GM12873 (cell line): Measurements from ENCODE around the gene ENDOD1.

Experiments used
- CTCF ChIP-seq: IDR thresholded peaks from 2 replicates; pipeline ENCODE4 v1.5.1; 2012; ENCODE audit warnings: low read depth, mild to moderate bottlenecking, moderate library complexity, low read length, control low read depth; ENCODE audit not compliant: insufficient read depth; ENCODE audit errors: missing control alignments

ENDOD1 gene

GRCh38 chr11:95119361-95120060, 29.9 kb downstream of the ENDOD1 start:
- TF ChIP-seq CTCF: no peak

GRCh38 chr11:95121698-95122097, 32.1 kb downstream of the ENDOD1 start:
- TF ChIP-seq CTCF: no peak

GRCh38 chr11:95123556-95123955, 33.9 kb downstream of the ENDOD1 start:
- TF ChIP-seq CTCF: no peak

GRCh38 chr11:95128602-95129001, 39.0 kb downstream of the ENDOD1 start:
- no peak for TF ChIP-seq CTCF

GRCh38 chr11:95132956-95133355, 43.3 kb downstream of the ENDOD1 start:
- TF ChIP-seq CTCF: no peak

- no peak for TF ChIP-seq CTCF
These were observed 44.8 kb downstream of the ENDOD1 start for GRCh38 chr11:95134491-95134890.

GRCh38 chr11:95135155-95135554, 45.5 kb downstream of the ENDOD1 start:
- no peak for TF ChIP-seq CTCF
